NCI-H1694 treated with DMSO at 0.1 percent for 48 hours (cell line): ENCODE data around the gene MAP3K3.
"Not testable (repeated sequence)": the region's sequence is repeated elsewhere in the genome, so short reads cannot be mapped to it uniquely, and the experiment has no call there.

Experiments
- DNase-seq: peaks from one replicate; lab custom pipeline; 2025; lab: John Stamatoyannopoulos, UW

MAP3K3 gene

GRCh38 chr17:63706336-63707082, 84.3 kb downstream of the MAP3K3 start:
- DNase-seq: no peak

DNA sequence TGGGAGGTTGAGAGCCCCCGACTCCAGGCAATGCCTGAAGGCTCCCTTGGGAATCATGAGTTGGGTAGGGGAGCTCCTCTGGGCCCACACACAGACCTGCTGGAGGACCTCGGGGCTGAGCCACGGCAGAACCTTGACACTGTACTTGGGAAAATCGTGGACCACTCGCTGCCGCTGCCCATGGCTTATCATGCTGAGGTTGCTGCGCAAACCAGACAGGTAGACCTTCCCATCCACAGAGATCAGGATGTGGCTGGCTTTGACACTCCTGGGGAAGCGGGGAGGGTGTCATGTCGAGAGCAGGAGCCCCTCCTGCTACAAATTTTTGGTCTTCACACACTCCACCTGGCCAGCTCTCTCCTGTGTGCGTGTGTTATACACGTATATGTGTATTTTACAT, 84.9 kb downstream of the MAP3K3 start:
- DNase-seq: no peak

DNA sequence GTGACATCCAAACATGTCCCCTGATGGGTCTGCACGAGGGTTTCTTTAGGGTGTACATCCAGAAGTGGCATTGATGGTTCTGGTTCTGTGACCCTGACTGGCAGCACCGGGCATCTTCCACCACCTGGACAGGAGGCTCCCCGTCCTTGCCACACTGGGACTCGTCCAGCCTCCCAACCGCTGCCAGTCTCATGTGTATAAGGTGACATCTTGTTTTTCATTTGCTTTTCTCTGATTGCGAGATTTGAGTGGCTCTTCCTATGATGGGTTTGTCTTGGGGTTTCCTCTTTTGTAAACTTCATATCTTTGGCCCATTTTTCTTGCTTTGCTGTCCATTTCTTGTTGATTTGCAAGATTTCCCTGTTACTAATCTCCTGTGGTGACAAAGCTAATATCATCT, 86.9 kb downstream of the MAP3K3 start:
- DNase-seq: no peak

- no peak for DNase-seq
Observed at GRCh38 chr17:63714550-63715277, 92.5 kb downstream of the MAP3K3 start.

GRCh38 chr17:63716426-63716825, 94.2 kb downstream of the MAP3K3 start:
- no peak for DNase-seq

- no peak for DNase-seq
Observed at GRCh38 chr17:63718988-63719387, 96.8 kb downstream of the MAP3K3 start.

- DNase-seq: not testable (repeated sequence)
Observed at GRCh38 chr17:63720194-63720593, 98.0 kb downstream of the MAP3K3 start.

DNA sequence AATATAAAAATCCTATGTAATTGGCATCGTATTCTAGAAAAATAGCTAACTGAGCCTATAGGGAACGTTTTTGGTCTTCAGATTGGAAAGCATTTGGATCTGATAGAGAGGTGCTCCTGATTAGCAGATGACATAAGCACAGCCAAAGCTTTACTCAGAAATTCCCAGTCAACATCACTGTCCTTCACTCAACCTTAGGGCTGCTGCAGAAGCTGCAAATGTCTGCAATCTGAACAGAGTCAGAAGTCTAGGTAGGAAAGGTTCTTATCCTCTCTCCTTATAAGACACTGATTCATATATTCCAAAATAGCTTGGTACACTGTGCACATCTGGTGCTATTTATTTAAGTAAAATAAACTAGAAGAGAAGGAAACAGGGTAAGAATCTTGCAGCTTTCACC, 100.2 kb downstream of the MAP3K3 start:
- DNase-seq: no peak

DNA sequence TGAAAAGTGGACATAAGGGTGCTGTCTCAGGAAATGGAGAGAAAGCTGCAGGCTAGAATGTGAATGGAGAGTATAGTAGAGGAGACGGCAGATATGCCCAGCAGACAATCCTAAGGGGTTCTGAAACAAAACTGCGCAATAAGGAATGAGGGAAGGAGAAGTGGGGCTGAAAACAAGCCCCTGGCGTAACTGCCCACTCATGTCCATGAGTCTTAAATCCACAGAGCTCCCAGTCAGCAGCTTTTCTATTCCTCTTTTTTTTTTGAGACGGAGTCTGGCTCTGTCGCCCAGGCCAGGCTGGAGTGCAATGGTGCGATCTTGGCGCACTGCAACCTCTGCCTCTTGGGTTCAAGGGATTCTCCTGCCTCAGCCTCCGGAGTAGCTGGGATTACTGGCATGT, 113.5 kb downstream of the MAP3K3 start:
- DNase-seq: no peak

- DNase-seq: no peak
Observed at GRCh38 chr17:63740464-63741142, 118.4 kb downstream of the MAP3K3 start.

DNA sequence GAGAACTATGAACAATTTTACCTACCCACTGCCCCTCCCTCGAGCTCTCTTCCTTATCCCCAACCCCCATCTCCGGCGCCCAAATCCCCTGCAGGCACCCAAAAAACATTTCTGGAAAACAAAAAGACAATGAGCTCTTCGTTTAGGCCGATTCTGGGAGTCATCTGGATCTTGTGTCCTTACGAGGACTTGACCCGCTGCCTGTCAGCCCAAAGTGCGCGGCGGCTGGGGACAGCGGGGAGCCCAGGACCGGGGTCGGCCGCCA, 118.9 kb downstream of the MAP3K3 start:
- DNase-seq: peak; percentile 8

GRCh38 chr17:63741408-63742173, 119.4 kb downstream of the MAP3K3 start, which contains the start of gene STRADA:
STRADA (minus strand) TSS chr17:63741799; CDS start chr17:63728369, 13,430 bp downstream.
- DNase-seq: peak; percentile 97
